ENCODE data around the gene BCL2L2. TPM values are rescaled to one million over a fixed set of nuclear protein-coding genes. Genes with fewer than 3 reads are reported as not detected.

The BCL2L2 gene
- total and polyA plus RNA-seq, 5 donors from 2014 or later: 2.6 TPM; not detected in 4

DNA sequence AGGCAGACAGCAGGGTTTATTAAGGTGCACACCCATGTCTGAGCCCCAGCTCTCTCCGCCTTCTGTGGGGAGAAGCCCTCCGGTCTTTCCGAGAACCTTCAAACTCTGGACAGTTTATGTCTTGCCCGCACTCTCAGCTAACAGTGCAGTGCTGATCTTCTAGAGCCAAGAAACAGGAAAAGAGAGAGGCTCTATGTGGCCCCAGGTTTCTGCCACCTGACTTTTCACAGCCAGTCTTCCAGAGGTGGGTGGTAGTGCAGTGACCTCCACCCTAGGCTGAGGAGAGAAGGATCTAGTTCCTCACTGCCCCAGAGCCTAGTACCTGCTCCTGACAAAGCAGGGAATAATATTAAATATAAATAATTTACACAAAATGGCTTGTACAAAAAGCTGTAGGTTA, 50.0 kb downstream of the BCL2L2 start:
- Histone ChIP-seq H3K9me3 (ENCODE audit: control insufficient read depth in 2 of 2, low read length in 2 of 2) (no peaks in the 10 kb centered on the region), H3K4me1 (ENCODE audit: control insufficient read depth, insufficient read depth, low read length, poor library complexity, severe bottlenecking) (peaks cover 4% of the 10 kb centered on the region), H3K27me3 (ENCODE audit: control insufficient read depth, insufficient read depth, low read length) (peaks cover 13% of the 10 kb centered on the region), H3K4me3 (ENCODE audit: low read depth, low read length) (no peak overlapping the region), H3K27ac (ENCODE audit: insufficient read depth, low read length, poor library complexity, severe bottlenecking) (no peak overlapping the region), H3K36me3 (ENCODE audit: control insufficient read depth, insufficient read depth, low read length) (no peaks in the 10 kb centered on the region)
- Mint-ChIP-seq H3K9me3 (no peaks in the 10 kb centered on the region), H3K36me3 (no peaks in the 10 kb centered on the region), H3K27me3 (peaks cover 32% of the 10 kb centered on the region), H3K27ac (no peak overlapping the region), H3K4me3 (no peak overlapping the region), H3K4me1 (peaks cover 2 to 14% (median 6%) of the 10 kb centered on the region in 4 donors)
- DNase-seq (no peak), ATAC-seq (ENCODE audit: low read depth in 2 of 2) (no peak)

DNA sequence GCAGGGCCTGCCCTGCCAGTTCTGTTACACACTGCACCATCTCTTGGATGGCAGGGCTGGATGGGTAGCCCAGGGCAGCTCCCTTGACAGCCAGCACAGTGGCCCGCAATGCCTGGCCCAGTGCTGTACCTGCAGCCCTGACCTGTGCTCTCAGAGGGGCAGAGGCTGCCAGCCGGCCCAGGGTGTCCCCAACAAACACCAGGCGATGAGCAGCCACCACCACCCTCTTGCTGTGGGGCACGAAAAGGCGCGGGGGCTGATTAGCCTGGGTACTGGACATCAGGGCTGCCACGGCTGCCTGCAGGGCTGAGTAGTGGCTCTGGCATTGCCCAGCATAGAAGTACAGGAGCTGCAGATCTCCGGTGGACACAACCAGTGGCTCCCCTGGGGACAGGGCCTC, 50.6 kb downstream of the BCL2L2 start:
- H3K4me1 Mint-ChIP-seq: peaks cover 2 to 14% (median 6%) of the 10 kb centered on the region in 4 donors
- H3K27ac Mint-ChIP-seq: no peak overlapping the region
- H3K9me3 Mint-ChIP-seq: no peaks in the 10 kb centered on the region
- Histone ChIP-seq H3K4me3 (ENCODE audit: low read depth, low read length) (no peak overlapping the region), H3K9me3 (ENCODE audit: control insufficient read depth in 2 of 2, low read length in 2 of 2) (no peaks in the 10 kb centered on the region), H3K27ac (ENCODE audit: insufficient read depth, low read length, poor library complexity, severe bottlenecking) (no peak overlapping the region), H3K36me3 (ENCODE audit: control insufficient read depth, insufficient read depth, low read length) (no peaks in the 10 kb centered on the region), H3K4me1 (ENCODE audit: control insufficient read depth, insufficient read depth, low read length, poor library complexity, severe bottlenecking) (no peaks in the 10 kb centered on the region), H3K27me3 (ENCODE audit: control insufficient read depth, insufficient read depth, low read length) (peaks cover 13% of the 10 kb centered on the region)
- DNase-seq (no peak), ATAC-seq (ENCODE audit: low read depth in 2 of 2) (no peak)
- H3K4me3 Mint-ChIP-seq: no peak overlapping the region
- peaks cover 32% of the 10 kb centered on the region for H3K27me3 Mint-ChIP-seq
- no peaks in the 10 kb centered on the region for H3K36me3 Mint-ChIP-seq

DNA sequence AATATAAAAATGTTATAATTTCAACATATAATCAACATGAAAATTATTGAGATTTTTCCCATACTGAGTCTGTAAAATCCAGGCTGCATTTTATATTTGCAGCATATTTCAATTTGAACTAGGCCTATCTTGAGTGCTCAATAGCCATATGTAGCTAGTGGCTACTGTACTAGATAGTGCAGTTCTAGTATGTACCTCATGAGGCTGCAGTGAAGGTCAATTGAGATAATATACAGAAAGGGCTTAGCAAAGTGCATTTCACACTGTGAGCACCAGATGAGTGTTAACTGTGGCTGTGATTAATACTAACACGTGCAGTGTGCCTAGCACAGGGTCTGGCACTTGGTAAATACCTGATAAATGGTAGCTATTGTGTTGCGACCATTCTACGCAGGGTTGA, 51.4 kb downstream of the BCL2L2 start:
- no peak for DNase-seq
- no peak overlapping the region for H3K27ac ChIP-seq (ENCODE audit: insufficient read depth, low read length, poor library complexity, severe bottlenecking)
- Mint-ChIP-seq H3K4me3 (no peak overlapping the region), H3K9me3 (no peaks in the 10 kb centered on the region), H3K36me3 (no peaks in the 10 kb centered on the region), H3K27me3 (peaks cover 31% of the 10 kb centered on the region), H3K4me1 (peaks cover under 1 to 10% (median 3%) of the 10 kb centered on the region in 4 donors), H3K27ac (no peak overlapping the region)
- H3K36me3 ChIP-seq (ENCODE audit: control insufficient read depth, insufficient read depth, low read length): no peaks in the 10 kb centered on the region
- no peak for ATAC-seq (ENCODE audit: low read depth in 2 of 2)
- H3K4me3 ChIP-seq (ENCODE audit: low read depth, low read length): no peak overlapping the region
- no peaks in the 10 kb centered on the region for H3K4me1 ChIP-seq (ENCODE audit: control insufficient read depth, insufficient read depth, low read length, poor library complexity, severe bottlenecking)
- no peaks in the 10 kb centered on the region for H3K9me3 ChIP-seq (ENCODE audit: control insufficient read depth in 2 of 2, low read length in 2 of 2)
- peaks cover 11% of the 10 kb centered on the region for H3K27me3 ChIP-seq (ENCODE audit: control insufficient read depth, insufficient read depth, low read length)

DNA sequence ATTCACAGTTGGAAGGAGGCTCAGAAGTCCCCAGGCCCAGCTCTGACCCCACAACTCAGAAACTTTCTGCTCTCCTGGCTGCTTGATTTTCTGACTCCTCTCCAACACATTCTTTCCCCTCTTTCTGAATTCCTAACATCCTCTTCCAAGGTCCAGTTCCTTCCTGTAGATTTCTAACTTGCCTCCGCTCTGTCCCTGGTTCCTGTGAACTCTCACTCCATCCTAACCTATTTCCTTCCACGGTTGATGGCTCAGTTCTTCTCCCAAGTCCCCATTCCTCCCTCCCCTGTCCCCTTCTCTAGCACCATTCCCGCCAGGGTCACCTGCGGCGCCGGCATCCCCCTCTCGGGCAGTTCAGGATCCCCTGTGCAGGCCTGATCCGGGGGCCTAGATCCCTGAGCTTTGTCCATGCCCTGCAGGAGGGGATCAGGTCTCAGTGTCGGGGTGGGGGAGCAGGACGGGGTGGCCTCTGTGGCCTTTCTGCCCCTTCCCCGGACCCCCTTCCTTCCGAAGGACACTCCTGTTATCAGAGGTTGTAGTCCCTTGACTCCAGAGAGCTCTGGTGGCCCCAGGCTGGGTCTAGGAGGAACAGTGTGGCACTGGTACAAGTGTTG, 52.0 kb downstream of the BCL2L2 start:
- Histone ChIP-seq H3K4me3 (ENCODE audit: low read depth, low read length) (no peak overlapping the region), H3K4me1 (ENCODE audit: control insufficient read depth, insufficient read depth, low read length, poor library complexity, severe bottlenecking) (no peaks in the 10 kb centered on the region), H3K9me3 (ENCODE audit: control insufficient read depth in 2 of 2, low read length in 2 of 2) (no peaks in the 10 kb centered on the region), H3K27ac (ENCODE audit: insufficient read depth, low read length, poor library complexity, severe bottlenecking) (no peak overlapping the region), H3K27me3 (ENCODE audit: control insufficient read depth, insufficient read depth, low read length) (peaks cover 5% of the 10 kb centered on the region), H3K36me3 (ENCODE audit: control insufficient read depth, insufficient read depth, low read length) (no peaks in the 10 kb centered on the region)
- ATAC-seq (ENCODE audit: low read depth in 2 of 2) (no peak), DNase-seq (no peak)
- no peaks in the 10 kb centered on the region for H3K9me3 Mint-ChIP-seq
- no peak overlapping the region for H3K27ac Mint-ChIP-seq
- H3K4me3 Mint-ChIP-seq: no peak overlapping the region
- H3K4me1 Mint-ChIP-seq: peaks cover 0 to 6% (median 0%) of the 10 kb centered on the region in 4 donors
- H3K36me3 Mint-ChIP-seq: no peaks in the 10 kb centered on the region
- H3K27me3 Mint-ChIP-seq: peaks cover 29% of the 10 kb centered on the region

DNA sequence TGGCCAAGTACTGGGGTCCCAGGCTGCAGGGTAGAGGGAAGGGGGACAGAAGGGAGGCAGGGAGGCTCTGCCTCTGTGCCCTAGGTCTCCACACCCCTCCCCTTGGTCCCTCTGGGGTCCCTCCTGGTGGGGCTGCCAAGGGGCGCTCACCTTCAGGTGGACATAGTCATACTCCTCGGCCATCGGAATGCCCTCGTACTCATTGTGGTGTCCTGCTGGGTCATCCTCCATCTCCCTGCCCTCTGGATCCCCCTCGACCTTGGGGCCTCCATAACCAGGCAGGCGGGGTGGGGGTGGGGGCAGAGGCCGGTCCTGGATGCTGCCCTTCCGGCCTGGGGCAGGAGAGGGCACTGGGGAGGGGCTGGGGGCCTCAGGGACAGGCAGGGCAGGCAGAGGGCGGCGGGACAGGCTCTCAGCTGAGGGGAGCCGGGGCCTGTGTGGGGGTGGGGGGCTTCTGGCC, 52.6 kb downstream of the BCL2L2 start:
- Histone ChIP-seq H3K4me3 (ENCODE audit: low read depth, low read length) (no peak overlapping the region), H3K9me3 (ENCODE audit: control insufficient read depth in 2 of 2, low read length in 2 of 2) (no peaks in the 10 kb centered on the region), H3K27ac (ENCODE audit: insufficient read depth, low read length, poor library complexity, severe bottlenecking) (no peak overlapping the region), H3K4me1 (ENCODE audit: control insufficient read depth, insufficient read depth, low read length, poor library complexity, severe bottlenecking) (no peaks in the 10 kb centered on the region), H3K27me3 (ENCODE audit: control insufficient read depth, insufficient read depth, low read length) (peaks cover 6% of the 10 kb centered on the region), H3K36me3 (ENCODE audit: control insufficient read depth, insufficient read depth, low read length) (no peaks in the 10 kb centered on the region)
- H3K4me1 Mint-ChIP-seq: peaks cover 0 to under 1% (median 0%) of the 10 kb centered on the region in 4 donors
- H3K4me3 Mint-ChIP-seq: no peak overlapping the region
- DNase-seq (no peak), ATAC-seq (ENCODE audit: low read depth in 2 of 2) (no peak)
- H3K9me3 Mint-ChIP-seq: peaks cover 0 to 2% (median 0%) of the 10 kb centered on the region in 7 donors
- H3K36me3 Mint-ChIP-seq: no peaks in the 10 kb centered on the region
- H3K27me3 Mint-ChIP-seq: peaks cover 24% of the 10 kb centered on the region
- H3K27ac Mint-ChIP-seq: no peak overlapping the region

DNA sequence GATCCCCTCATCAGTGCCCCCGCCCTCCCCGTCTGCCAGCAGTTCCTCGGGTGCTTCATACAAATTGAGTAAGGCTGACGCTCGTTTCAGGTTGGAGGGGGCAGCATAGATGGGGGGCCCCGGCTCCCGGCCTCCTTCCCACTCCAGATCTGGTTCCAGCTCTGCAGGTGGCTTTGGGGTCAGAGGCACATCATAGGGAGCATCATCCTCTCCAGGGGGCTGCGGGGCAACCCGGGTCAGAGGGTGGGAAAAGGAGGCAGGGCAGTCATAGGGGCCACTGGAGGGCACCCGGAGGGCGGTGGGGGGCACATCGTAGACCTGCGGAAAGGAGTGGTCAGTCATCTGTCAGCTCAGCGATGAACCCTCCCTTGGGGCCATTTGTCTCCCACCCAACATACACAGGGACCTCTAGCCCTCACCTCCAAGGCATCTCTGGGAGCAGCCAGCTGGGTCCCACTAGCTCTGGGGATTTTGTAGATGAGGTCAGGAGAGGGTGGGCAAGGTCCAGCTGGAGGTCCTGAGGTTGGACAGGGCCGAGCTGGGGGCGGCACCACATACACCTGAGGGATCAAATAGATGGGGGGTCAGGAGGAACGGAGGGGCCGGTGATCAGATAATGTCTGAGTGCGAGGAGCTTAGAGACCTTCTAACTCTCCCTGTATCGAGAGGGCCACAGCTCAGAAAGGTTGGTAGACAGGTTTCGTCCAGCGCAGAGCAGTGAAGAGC, 53.3 kb downstream of the BCL2L2 start:
- no peak overlapping the region for H3K27ac Mint-ChIP-seq
- Histone ChIP-seq H3K4me3 (ENCODE audit: low read depth, low read length) (no peak overlapping the region), H3K36me3 (ENCODE audit: control insufficient read depth, insufficient read depth, low read length) (no peaks in the 10 kb centered on the region), H3K27me3 (ENCODE audit: control insufficient read depth, insufficient read depth, low read length) (peaks cover 6% of the 10 kb centered on the region), H3K27ac (ENCODE audit: insufficient read depth, low read length, poor library complexity, severe bottlenecking) (no peak overlapping the region), H3K4me1 (ENCODE audit: control insufficient read depth, insufficient read depth, low read length, poor library complexity, severe bottlenecking) (no peaks in the 10 kb centered on the region), H3K9me3 (ENCODE audit: control insufficient read depth in 2 of 2, low read length in 2 of 2) (no peaks in the 10 kb centered on the region)
- peaks cover 0 to 3% (median 0%) of the 10 kb centered on the region in 7 donors for H3K9me3 Mint-ChIP-seq
- no peak for DNase-seq
- peaks cover 20% of the 10 kb centered on the region for H3K27me3 Mint-ChIP-seq
- no peaks in the 10 kb centered on the region for H3K4me1 Mint-ChIP-seq
- H3K36me3 Mint-ChIP-seq: no peaks in the 10 kb centered on the region
- no peak for ATAC-seq (ENCODE audit: low read depth in 2 of 2)
- H3K4me3 Mint-ChIP-seq: no peak overlapping the region

DNA sequence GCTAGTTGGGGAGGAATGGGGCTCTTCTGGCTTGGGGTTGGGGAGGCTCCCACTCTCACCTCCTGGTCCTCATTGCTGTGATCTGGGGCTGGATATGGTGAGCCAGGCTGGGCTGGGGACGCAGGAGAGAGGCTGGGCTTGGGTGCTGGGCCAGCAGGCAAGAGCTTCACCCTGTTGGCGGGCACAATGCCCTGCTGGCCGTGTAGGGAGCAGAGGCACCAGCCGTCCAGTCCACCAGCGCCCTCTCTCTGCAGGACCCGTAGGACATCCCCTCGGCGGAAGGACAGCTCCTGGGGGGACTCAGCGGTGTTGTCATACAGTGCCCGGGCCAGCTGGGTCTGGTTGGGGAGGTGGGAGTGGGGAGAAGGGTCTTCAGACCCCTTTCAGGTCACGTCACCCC, 53.9 kb downstream of the BCL2L2 start:
- Mint-ChIP-seq H3K9me3 (peaks cover 0 to 3% (median 0%) of the 10 kb centered on the region in 7 donors), H3K4me3 (no peak overlapping the region), H3K36me3 (no peaks in the 10 kb centered on the region), H3K4me1 (no peaks in the 10 kb centered on the region), H3K27ac (no peak overlapping the region), H3K27me3 (peaks cover 16% of the 10 kb centered on the region)
- ATAC-seq (ENCODE audit: low read depth in 2 of 2): no peak
- Histone ChIP-seq H3K9me3 (ENCODE audit: control insufficient read depth in 2 of 2, low read length in 2 of 2) (no peaks in the 10 kb centered on the region), H3K27me3 (ENCODE audit: control insufficient read depth, insufficient read depth, low read length) (peaks cover 3% of the 10 kb centered on the region), H3K4me1 (ENCODE audit: control insufficient read depth, insufficient read depth, low read length, poor library complexity, severe bottlenecking) (no peaks in the 10 kb centered on the region), H3K36me3 (ENCODE audit: control insufficient read depth, insufficient read depth, low read length) (no peaks in the 10 kb centered on the region), H3K4me3 (ENCODE audit: low read depth, low read length) (no peak overlapping the region), H3K27ac (ENCODE audit: insufficient read depth, low read length, poor library complexity, severe bottlenecking) (no peak overlapping the region)
- DNase-seq: no peak

DNA sequence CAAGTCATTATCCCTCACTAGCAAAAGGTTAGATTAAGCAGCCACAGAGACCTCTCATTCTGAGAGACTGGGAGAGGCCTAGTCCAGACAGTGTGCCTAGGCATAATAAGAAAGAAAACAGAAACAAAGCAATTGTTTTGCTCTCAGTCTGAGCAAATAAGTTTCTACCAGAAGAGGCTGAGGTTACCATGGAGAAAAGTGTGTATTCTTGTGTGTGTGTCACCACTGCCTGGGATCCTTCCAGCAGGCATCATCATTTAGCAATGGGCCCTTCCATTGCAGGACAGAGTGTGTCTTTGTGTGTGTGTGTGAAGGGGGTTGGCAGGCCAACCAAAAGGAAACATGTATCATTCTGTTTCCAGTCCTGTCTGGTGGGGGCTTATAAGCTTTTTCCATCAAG, 54.7 kb downstream of the BCL2L2 start:
- Histone ChIP-seq H3K36me3 (ENCODE audit: control insufficient read depth, insufficient read depth, low read length) (no peaks in the 10 kb centered on the region), H3K9me3 (ENCODE audit: control insufficient read depth in 2 of 2, low read length in 2 of 2) (no peaks in the 10 kb centered on the region), H3K4me1 (ENCODE audit: control insufficient read depth, insufficient read depth, low read length, poor library complexity, severe bottlenecking) (no peaks in the 10 kb centered on the region), H3K27me3 (ENCODE audit: control insufficient read depth, insufficient read depth, low read length) (peaks cover 3% of the 10 kb centered on the region), H3K27ac (ENCODE audit: insufficient read depth, low read length, poor library complexity, severe bottlenecking) (no peak overlapping the region), H3K4me3 (ENCODE audit: low read depth, low read length) (no peak overlapping the region)
- DNase-seq (no peak), ATAC-seq (ENCODE audit: low read depth in 2 of 2) (no peak)
- Mint-ChIP-seq H3K27ac (no peak overlapping the region), H3K4me1 (no peaks in the 10 kb centered on the region), H3K36me3 (no peaks in the 10 kb centered on the region), H3K4me3 (no peak overlapping the region), H3K9me3 (peaks cover 0 to 3% (median 0%) of the 10 kb centered on the region in 7 donors), H3K27me3 (peaks cover 11% of the 10 kb centered on the region)
